OCI-M2 (cell line): ENCODE data around the gene APBA2.

Experiments
- DNase-seq: peaks from one replicate; lab custom pipeline; 2025; ENCODE audit not compliant: unreplicated experiment; lab: John Stamatoyannopoulos, UW

APBA2 gene

DNA sequence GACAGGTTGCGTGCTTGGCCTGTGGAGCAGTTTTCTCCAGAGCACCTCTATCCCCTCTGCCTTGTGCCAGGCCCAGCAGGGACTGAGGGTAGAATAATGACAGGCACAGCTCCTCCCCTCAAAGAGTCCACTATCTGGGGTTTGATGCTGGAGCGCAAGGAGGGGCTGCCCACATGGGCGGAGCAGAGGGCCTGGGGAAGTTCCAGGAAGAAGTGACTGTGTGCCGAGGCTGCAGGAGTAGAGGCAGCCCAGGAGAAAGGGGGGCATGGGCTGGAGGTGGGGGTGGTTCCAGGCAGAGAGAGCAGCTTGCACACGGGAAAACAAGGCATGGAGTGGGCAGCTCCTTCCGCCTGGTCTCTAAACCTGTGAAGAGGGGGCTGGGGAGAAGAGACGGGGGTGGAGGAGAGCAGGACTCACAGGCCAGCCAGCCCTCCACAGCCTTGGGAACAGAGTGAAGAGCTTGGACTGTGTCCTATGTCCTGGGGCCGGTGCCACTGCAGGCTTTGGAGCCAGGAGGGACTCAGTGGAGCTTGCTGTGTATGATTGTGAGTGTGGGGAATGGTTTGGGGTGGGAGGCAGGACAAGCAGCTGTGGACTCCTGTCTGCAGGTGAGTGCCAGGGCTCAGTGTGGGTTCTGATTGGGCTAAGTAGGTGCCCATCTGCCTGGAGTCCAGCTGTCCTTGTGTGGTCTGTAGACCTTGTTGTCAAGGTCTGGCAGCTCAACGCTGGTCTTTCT is 48.1 kb downstream of the APBA2 start:
- DNase-seq: no peak

GRCh38 chr15:28934645-28935044 is 48.9 kb downstream of the APBA2 start:
- DNase-seq: no peak

DNA sequence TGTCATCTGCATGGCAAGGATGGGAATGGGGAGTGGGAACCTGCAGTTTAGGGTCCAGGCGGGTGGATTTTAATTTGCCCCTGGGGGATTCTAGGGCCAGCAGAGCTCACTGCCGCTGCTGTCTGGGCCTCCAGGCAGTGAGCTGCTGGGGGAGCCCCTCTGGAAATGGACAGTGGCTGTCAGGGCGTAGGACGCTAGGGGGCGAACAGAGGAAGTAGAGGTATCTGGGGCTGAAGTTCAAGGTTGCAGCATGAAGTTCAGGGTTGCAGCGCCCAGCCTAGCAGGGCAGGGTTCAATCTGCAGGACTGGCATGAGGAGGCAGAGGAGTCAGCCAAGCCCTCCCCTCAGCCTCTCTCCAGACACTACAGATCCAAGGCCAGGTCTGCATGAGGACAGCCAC is 49.5 kb downstream of the APBA2 start:
- no peak for DNase-seq

DNA sequence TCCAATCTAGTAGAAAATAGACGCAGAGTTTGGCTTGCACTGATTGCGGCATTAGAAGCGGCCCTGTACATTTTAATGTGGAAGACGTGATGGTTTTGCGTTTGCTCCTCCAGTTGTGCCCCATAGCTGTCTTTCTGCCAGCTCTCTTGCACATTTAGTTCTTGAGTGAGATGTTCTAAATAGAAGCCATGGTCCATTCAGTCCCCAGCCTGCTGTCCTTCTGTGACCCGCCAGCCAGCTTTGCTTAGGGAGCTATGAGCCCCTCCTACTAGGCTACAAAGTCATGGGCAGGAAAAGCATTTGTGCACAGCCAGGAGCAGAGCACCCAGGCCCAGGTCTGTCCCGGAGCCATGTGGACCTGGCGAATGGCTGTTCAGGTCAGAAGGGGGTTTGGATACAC is 50.3 kb downstream of the APBA2 start:
- DNase-seq: no peak

GRCh38 chr15:28936481-28936881 is 50.7 kb downstream of the APBA2 start:
- no peak for DNase-seq

DNA sequence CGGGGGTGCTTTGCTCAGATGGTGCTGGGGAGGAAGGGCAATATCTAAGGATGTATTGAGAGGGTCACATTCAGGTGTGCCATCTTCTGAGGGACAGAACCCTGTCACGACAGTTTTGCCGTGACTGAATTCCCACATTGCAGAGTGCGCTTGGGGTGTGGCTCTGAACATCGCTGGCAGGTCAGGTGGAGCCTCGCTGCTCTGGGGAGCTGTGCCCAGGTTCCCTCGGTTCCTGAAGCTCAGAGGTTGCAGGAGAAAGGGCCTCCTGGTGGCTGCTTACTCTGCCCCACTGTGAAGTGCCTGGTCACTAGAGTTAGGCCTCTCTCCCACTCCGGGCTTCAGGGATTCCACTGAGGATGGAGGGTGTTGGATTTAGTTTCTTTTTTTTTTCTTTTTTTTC is 51.5 kb downstream of the APBA2 start:
- no peak for DNase-seq

DNA sequence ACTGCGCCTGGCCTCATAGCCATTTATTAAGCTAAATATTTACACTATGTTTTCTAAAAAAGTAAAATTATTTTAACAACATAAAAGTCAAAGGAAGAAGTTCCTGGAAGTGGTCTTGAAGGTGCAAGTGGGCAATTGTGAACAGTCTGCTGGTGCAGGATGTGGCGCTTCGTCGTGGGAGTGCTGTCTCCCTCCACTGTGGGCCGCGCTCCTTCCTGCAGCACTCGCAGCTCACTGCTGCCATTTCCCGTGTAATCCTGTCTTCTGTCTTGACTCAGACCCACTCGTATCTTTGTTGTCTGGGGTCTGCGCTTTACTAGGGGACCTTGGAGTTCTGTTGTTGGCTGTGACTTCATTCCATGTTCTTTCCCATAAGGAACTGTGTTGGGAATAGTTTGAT is 56.3 kb downstream of the APBA2 start:
- DNase-seq: no peak

DNA sequence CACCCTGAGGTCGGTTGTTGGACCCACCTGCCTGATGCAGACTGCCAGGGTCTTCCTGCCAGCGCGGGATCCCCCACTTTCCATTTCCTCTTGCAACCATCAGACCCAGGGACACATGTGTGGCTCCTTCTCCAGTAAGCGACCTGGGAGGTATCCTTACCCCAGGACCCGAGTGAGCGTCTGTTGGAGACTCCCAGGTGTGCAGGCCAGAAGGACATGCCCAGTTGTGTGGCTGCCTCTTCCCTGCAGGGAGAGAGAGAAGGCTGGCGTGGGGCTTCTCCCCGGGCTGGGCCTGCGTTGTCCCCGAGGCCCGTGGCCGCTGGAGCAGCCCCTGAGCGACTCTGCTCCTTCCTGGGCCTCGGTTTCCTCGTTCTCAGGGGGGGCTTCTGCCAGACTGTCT is 56.8 kb downstream of the APBA2 start:
- no peak for DNase-seq

DNA sequence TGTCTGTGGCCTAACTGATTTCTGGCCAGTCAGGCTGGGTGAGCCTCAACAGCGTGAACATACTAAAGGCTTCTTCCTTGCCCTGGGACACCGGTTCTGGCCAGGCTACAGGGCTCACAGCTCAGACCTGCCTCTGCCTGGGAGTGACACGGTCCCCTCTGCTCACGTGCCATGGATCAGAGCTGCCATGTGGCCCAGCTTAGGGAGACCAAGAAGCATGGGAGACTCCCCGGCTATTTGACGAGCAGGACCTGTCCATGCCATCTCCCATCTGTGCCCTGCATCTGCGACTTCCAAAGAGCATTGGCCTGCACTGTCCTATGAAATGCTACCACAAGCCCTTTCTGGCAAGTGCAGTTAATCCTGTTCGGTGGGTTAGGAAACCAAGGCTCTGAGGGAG is 57.4 kb downstream of the APBA2 start:
- no peak for DNase-seq

DNA sequence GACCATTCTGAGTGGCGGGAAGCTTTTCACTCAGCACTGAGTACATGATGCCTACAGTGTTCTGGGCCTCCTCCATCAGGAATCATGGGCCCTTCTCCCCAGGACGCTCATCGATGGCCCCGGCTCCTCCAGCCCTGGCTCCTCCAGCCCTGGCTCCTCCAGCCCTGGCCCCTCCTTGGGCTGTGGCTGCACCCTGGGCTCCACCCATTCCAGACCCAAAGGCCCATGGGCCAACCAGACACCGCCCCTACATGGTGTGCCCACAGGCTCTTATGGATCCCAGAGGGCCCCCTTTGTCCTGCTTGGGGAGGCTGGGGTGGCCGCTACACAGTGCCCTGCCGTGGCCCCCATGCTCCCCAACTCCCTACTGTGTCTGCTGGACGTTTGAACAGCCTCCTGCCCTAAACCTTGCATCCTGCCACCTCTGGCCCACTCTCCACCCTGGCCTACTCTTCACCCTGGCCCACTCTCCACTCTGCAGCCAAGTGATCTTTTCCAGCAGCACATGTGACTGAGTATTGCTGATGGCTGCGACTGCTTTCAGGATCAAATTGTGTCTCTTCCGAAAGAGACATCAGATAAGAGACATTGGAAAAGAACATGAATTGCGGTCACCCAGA is 57.9 kb downstream of the APBA2 start:
- DNase-seq: no peak

- no peak for DNase-seq
Measured at GRCh38 chr15:28944286-28944685, 58.5 kb downstream of the APBA2 start.

GRCh38 chr15:28944696-28945300 is 59.0 kb downstream of the APBA2 start:
- DNase-seq: no peak

- no peak for DNase-seq
Measured at GRCh38 chr15:28945626-28946230, 60.0 kb downstream of the APBA2 start.

- no peak for DNase-seq
Measured at GRCh38 chr15:28946803-28947202, 61.0 kb downstream of the APBA2 start.

DNA sequence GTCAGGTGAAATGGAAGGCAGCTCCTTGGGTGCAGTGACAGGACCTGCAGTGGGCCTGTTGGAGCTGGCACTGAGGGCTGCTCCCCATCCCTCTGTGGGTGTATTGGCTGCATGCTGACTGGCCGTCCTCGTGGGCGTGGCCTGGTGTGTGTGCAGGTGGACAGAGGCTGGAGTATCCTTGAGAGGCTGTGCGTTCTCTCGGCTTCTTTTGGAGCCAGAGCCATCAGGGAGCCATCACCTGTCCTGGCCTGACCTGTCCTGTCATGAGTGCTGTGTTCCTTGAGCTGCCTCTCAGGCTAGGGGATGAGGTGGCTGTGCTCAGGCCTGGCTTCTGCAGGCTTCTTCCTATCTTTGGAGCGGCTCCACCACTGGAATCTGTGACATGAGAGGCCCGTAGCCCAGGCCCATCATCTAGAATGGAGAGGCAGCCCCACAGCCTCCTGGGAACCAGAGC is 61.5 kb downstream of the APBA2 start:
- DNase-seq: no peak

GRCh38 chr15:28948036-28948435 is 62.3 kb downstream of the APBA2 start:
- DNase-seq: no peak

- DNase-seq: no peak
Measured at GRCh38 chr15:28950916-28951315, 65.1 kb downstream of the APBA2 start.

DNA sequence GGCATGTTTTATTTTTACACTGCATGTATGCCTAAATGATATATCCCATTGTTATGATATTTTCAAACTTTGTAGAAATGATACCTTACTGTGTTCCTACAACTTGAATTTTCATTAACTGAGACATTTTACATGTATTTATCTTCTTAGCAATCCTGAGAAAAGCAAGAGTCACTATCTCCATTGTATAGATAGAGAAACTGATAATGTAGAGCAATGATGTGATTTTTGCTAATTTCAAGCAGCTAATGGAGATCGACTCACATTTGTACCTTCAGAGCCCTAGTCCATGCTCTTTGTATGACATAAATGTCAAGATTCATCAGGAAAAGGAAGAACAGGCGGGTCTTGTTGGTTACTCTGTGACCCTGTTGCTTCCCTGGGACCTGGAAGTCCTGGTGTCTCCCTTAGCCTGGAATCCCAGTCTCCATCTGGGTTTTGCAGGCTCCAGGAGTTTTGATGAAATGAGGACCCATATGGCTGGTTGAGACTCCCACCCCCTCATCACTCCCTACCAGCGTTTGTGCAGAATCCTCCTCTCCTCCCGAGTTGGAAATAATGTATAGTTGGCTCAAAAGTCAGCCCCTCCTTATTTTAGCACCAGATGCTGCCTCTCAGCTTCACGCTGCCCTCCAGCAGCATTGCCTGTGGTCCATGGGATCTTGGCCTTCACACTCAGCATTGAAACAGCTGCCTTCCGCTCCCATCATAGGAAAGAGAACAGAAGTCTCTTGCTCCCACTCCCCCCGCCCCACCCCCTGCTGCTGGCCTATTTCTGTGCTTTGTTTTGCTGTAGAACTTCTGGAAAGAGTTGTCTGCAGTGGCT is 67.1 kb downstream of the APBA2 start:
- no peak for DNase-seq

DNA sequence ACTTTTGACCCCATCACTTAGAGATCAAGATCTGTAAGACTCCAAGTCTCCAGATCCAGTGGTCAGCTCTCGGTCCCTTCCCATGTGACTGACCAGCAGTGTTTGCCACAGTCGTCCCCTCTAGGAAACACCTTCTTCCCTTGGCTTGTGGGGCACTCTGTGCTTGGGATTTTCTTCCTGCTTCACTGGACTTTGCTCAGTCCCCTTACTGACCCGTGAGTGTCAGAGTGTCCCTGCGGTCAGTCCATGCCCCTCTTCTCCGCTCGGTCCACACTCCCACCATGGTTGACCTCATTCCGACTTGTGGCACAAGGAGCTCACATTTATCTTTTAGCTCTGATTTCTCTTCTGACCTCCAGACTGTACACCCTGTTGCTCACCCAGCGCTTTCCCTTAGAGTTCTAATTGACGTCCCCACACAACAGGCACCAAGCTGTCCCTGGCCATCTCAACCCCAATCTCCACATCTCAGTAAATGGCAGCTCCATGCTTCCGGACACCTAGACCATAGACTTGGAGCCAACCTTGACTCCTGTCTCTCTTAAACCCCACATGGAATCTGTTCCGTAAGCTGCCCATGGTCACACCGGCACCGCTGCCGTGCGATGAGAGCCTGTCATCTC is 67.9 kb downstream of the APBA2 start:
- DNase-seq: no peak

DNA sequence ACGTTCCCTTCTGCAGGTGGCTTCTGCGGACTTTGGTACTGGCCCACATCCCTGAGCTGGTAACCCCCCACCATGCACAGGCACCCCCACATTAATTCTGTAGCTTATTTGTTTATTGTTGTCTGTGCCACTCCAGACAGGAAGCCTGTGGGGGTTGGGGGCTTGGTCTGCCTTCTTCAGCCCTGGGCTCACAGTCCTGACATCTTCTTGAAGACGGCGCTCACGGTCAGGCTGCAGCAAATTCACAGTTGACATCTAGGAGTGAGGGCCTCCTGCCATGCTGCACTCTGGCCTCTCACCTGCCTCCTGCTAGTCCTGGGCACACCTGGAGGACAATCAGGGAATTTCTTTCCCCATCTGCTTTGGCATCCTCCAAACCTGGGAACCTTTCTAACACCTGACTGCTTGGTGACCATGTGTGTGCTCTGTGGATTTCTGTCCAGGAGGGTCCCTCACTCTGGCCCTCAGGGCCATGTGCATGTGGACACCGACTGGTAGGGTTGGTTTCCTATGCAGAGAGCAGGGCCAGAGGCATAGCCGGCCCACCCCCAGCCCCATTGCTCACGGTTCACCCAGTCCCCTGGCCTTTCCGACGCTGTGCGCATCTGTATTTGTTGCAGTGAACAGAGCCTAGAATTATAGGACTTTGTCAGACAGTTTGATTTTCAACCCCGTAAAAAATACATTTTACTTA is 68.8 kb downstream of the APBA2 start:
- no peak for DNase-seq
